WERI-Rb-1 (cell line): ENCODE data around the gene NEUROG3.

ENCODE experiments used
- DNase-seq: peaks from one replicate; pipeline ENCODE4 v3.0.0-alpha.2; 2020
- H3K27ac ChIP-seq: fragments of 250-450 bp; sonication (Bioruptor Pico); 2 replicates; pipeline ENCODE4 v1.5.1; 2020; ENCODE audit warnings: mild to moderate bottlenecking, moderate library complexity
- H3K27me3 ChIP-seq: fragments of 250-450 bp; sonication (Bioruptor Pico); 2 replicates; pipeline ENCODE4 v1.5.1; 2021; ENCODE audit warnings: mild to moderate bottlenecking, low read depth, moderate library complexity; ENCODE audit not compliant: insufficient read depth, severe bottlenecking
- H3K36me3 ChIP-seq: fragments of 250-450 bp; sonication (Bioruptor Pico); 2 replicates; pipeline ENCODE4 v1.5.1; 2020; ENCODE audit warnings: mild to moderate bottlenecking, moderate library complexity
- H3K4me3 ChIP-seq: 2 replicates; pipeline ENCODE4 v1.5.1; 2011; ENCODE audit warnings: low read depth, mild to moderate bottlenecking, control low read depth, low read length
- H3K9me3 ChIP-seq: fragments of 250-450 bp; sonication (Bioruptor Pico); 2 replicates; pipeline ENCODE4 v1.5.1; 2021; ENCODE audit warnings: mild to moderate bottlenecking, moderate library complexity; ENCODE audit not compliant: severe bottlenecking
- CTCF ChIP-seq: IDR thresholded peaks from 2 replicates; pipeline ENCODE4 v1.5.1; 2011; ENCODE audit warnings: low read depth, mild to moderate bottlenecking, control low read depth, inconsistent platforms, low read length

Gene NEUROG3

GRCh38 chr10:69573056-69573806 is at the start of gene NEUROG3:
Gene NEUROG3 (minus strand): TSS chr10:69573422. CDS start chr10:69573043, 379 bp downstream.
- H3K27ac ChIP-seq = no peak within 1 kb of the TSS
- peak within 1 kb of the TSS; percentile 46 for H3K4me3 ChIP-seq
- H3K36me3 ChIP-seq = no peaks in the 10 kb centered on the region
- peaks cover 99% of the 10 kb centered on the region for H3K27me3 ChIP-seq
- H3K9me3 ChIP-seq = no peaks in the 10 kb centered on the region
- no peak for TF ChIP-seq CTCF
- DNase-seq = no peak

- H3K4me3 ChIP-seq = no peak overlapping the region
- peaks cover 2% of the 10 kb centered on the region for H3K9me3 ChIP-seq
- DNase-seq = no peak
- TF ChIP-seq CTCF = no peak
- H3K27me3 ChIP-seq = no peaks in the 10 kb centered on the region
- H3K27ac ChIP-seq = no peak overlapping the region
- H3K36me3 ChIP-seq = no peaks in the 10 kb centered on the region
Measured at GRCh38 chr10:69620625-69621024, 47.4 kb upstream of the NEUROG3 start.

DNA sequence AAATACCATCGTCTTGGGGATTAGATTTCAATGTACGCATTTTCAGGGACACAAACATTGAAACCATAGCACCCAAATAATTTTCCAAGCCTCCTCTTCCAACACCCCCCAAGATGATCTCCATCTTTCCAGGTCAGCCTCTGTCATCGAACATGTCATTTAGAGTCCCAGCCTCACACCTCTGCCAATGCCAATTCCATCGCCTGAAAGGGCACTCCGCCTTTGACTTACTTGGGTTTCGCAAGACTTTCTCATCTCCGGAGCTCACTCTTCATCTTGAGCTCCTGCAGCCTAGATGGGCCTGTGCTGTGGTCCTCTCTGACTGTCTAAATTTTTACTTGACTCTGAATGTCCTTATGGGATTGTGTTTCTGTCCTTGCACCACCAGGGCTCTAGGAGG is 46.4 kb upstream of the NEUROG3 start:
- H3K36me3 ChIP-seq = no peaks in the 10 kb centered on the region
- TF ChIP-seq CTCF = no peak
- H3K27me3 ChIP-seq = no peaks in the 10 kb centered on the region
- H3K4me3 ChIP-seq = no peak overlapping the region
- peaks cover 2% of the 10 kb centered on the region for H3K9me3 ChIP-seq
- no peak overlapping the region for H3K27ac ChIP-seq
- no peak for DNase-seq

DNA sequence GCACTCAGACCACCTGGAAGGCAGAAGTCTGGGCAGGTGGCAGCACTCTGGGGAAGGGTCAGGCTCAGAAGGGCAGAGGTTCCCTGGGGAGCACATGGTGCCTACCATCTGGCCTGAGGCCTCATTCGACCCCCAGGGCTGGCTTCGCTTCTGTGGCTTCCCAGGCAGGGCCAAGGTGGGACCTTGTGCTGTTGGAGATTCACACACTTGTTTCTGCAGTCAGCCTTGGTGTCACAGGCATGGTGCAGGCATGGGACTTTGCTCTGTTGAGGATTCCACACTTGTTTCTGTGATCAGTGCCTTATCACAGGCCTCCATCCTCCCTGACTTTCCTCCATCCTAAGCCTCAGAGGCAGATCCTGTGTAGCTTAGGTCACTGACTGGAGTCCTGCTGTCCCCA is 45.5 kb upstream of the NEUROG3 start:
- DNase-seq = no peak
- no peaks in the 10 kb centered on the region for H3K36me3 ChIP-seq
- peaks cover 6% of the 10 kb centered on the region for H3K9me3 ChIP-seq
- H3K4me3 ChIP-seq = no peak overlapping the region
- H3K27ac ChIP-seq = no peak overlapping the region
- TF ChIP-seq CTCF = no peak
- no peaks in the 10 kb centered on the region for H3K27me3 ChIP-seq

GRCh38 chr10:69616358-69616757 is 43.1 kb upstream of the NEUROG3 start:
- Histone ChIP-seq H3K9me3 (peaks cover 4% of the 10 kb centered on the region), H3K27me3 (no peaks in the 10 kb centered on the region)

More at GRCh38 chr10:69616358-69616757, 43.1 kb upstream of the NEUROG3 start:
- Histone ChIP-seq H3K36me3 (no peaks in the 10 kb centered on the region), H3K4me3 (no peak overlapping the region), H3K27ac (no peak overlapping the region)
- no peak for DNase-seq
- no peak for TF ChIP-seq CTCF
